HepG2 (cell line): ENCODE data around the gene TBC1D22A. TPM values are rescaled to one million over a fixed set of nuclear protein-coding genes. Genes with fewer than 3 reads are reported as not detected.
A peak's percentile ranks its signal among the peaks of the same experiment; 100 is the strongest.

ENCODE experiments used
- ATAC-seq: fragments of 200-7000 bp; cut with Tn5 transposase; 3 replicates; pipeline ENCODE4 v1.9.1; 2020; ENCODE audit warnings: mild to moderate bottlenecking, moderate library complexity
- BruUV-seq: library from RNA; stranded (reverse); fragments of 400-500 nt; replicated peaks from 2 replicates; lab custom pipeline; 2021; lab: Mats Ljungman, UMichigan
- CTCF ChIA-PET: fragments of 300-600 bp; formaldehyde crosslinking; extraction: SDS; loops from one replicate; lab custom pipeline; 2021; ENCODE audit warnings: low total read pairs, inconsistent platforms, low intra/inter-chr PET ratio; lab: Yijun Ruan, JAX
- POLR2A ChIA-PET: fragments of 350-600 bp; sonication (Branson Sonifier 250); formaldehyde crosslinking; loops from one replicate; lab custom pipeline; 2020; ENCODE audit warnings: antibody characterized with exemption, inconsistent platforms; lab: Yijun Ruan, JAX
- DNase-seq: peaks from one replicate; pipeline ENCODE4 v3.0.0-alpha.2; 2015; ENCODE audit warnings: low spot score
- FAIRE-seq: peaks from 3 replicates; lab custom pipeline; 2011; peaks lifted over from hg19 to GRCh38; lab: Jason Lieb, UNC
- H2AFZ ChIP-seq: one replicate; pipeline ENCODE4 v1.6.1; 2011; ENCODE audit warnings: low read length, inconsistent platforms
- H3K27ac ChIP-seq: fragments of 300-600 bp; 3 replicates; pipeline ENCODE4 v1.8.0; 2011; ENCODE audit warnings: mixed run types, mild to moderate bottlenecking, mixed read lengths, low read length, inconsistent platforms; ENCODE audit not compliant: insufficient read depth; ENCODE audit errors: extremely low read length
- H3K27me3 ChIP-seq, 2 experiments: fragments of 200-600 bp in 1 of 2; 2 replicates in 1 of 2; 3 replicates in 1 of 2; pipeline versions ENCODE4 v1.6.0 to v1.8.0; 2011; ENCODE audit warnings: low read length in 2 of 2, mild to moderate bottlenecking in 2 of 2, moderate library complexity in 2 of 2, inconsistent platforms in 1 of 2; ENCODE audit not compliant: insufficient read depth in 2 of 2, control insufficient read depth in 1 of 2
- H3K36me3 ChIP-seq, 2 experiments: fragments of 200-600 bp in 1 of 2; replicated peaks in 1 of 2; 2 replicates in 1 of 2; 3 replicates in 1 of 2; pipeline versions ENCODE4 v1.5.1 to v1.8.0; 2011; ENCODE audit warnings: low read length in 2 of 2, inconsistent platforms in 1 of 2; ENCODE audit not compliant: insufficient read depth in 2 of 2, control insufficient read depth in 1 of 2
- H3K4me1 ChIP-seq: 2 replicates; pipeline ENCODE4 v1.5.1; 2012; ENCODE audit warnings: low read length, inconsistent platforms; ENCODE audit not compliant: insufficient read depth
- H3K4me2 ChIP-seq: 2 replicates; pipeline ENCODE4 v1.6.0; 2011; ENCODE audit warnings: low read depth, low read length, inconsistent platforms
- H3K4me3 ChIP-seq, 3 experiments: fragments of 200-600 bp in 1 of 3; sonication (generic), shearing (Covaris generic) in 1 of 3; replicated peaks in 1 of 3; 2 replicates each; pipeline ENCODE4 v1.5.1; 2011 to 2016; ENCODE audit warnings: low read length in 3 of 3, inconsistent platforms in 2 of 3, low read depth in 2 of 3, mild to moderate bottlenecking in 2 of 3, control low read depth in 1 of 3, mixed read lengths in 1 of 3; ENCODE audit not compliant: insufficient read depth in 1 of 3
- H3K79me2 ChIP-seq: one replicate; pipeline ENCODE4 v1.6.1; 2011; ENCODE audit warnings: low read length, inconsistent platforms; ENCODE audit not compliant: insufficient read depth
- H3K9ac ChIP-seq: 2 replicates; pipeline ENCODE4 v1.6.0; 2011; ENCODE audit warnings: mild to moderate bottlenecking, low read depth, low read length, inconsistent platforms; ENCODE audit not compliant: insufficient read depth
- H3K9me3 ChIP-seq: 2 replicates; pipeline ENCODE4 v1.5.1; 2012; ENCODE audit warnings: mild to moderate bottlenecking, low read length
- H4K20me1 ChIP-seq: 2 replicates; pipeline ENCODE4 v1.6.0; 2011; ENCODE audit warnings: inconsistent platforms, mild to moderate bottlenecking, low read length, moderate library complexity; ENCODE audit not compliant: insufficient read depth
- BCL6 ChIP-seq: IDR thresholded peaks from 2 replicates; pipeline ENCODE4 v1.6.1; 2016; ENCODE audit warnings: missing genetic modification reagents, missing compliant biosample characterization
- HNF4A ChIP-seq: sonication (generic); formaldehyde crosslinking; IDR thresholded peaks from 2 replicates; pipeline ENCODE4 v1.4.0; 2020; ENCODE audit warnings: missing genetic modification reagents
- NR2F6 ChIP-seq, 2 experiments: IDR thresholded peaks; 2 replicates each; pipeline ENCODE4 v1.6.1; 2016; ENCODE audit warnings: antibody characterized with exemption in 1 of 2, mild to moderate bottlenecking in 1 of 2
- ZNF235 ChIP-seq: sonication (generic); formaldehyde crosslinking; IDR thresholded peaks from 2 replicates; pipeline ENCODE4 v1.8.1; 2023; ENCODE audit warnings: mild to moderate bottlenecking, missing genetic modification reagents, borderline replicate concordance
- ZNF749 ChIP-seq: sonication (generic); formaldehyde crosslinking; IDR thresholded peaks from 2 replicates; pipeline ENCODE4 v1.8.0; 2022; ENCODE audit warnings: mild to moderate bottlenecking, missing genetic modification reagents, moderate library complexity, borderline replicate concordance
- WGBS: methylation state at CpG from one replicate; pipeline ENCODE4 v1.1.6; 2017; ENCODE audit warnings: low lambda C conversion rate; 5-methylcytosine and 5-hydroxymethylcytosine counted together
- in situ Hi-C: cut with HindIII; loops from 2 replicates; pipeline ENCODE4 v1.10.0; 2017; ENCODE audit warnings: low pct_unique_long_range_greater_than_20kb; ENCODE audit not compliant: extremely low pct_ligation_motif_present
- intact Hi-C: fragments of 100-400 bp; cut with micrococcal nuclease; formaldehyde crosslinking; loops from one replicate; pipeline ENCODE4 v1.10.0; 2022; ENCODE audit not compliant: unreplicated experiment
- polyA plus RNA-seq, 8 experiments: library from polyadenylated mRNA; depleted of rRNA in 3 of 8; stranded (reverse) in 7 of 8; unstranded in 1 of 8; fragments of >200 nt; fragmentation: Illumina TruSeq in 4 of 8; extraction: Trizol in 4 of 8; gene quantifications; 2 replicates each; pipeline versions ENCODE4 v1.2.1 to v1.2.3, GENCODE V29; 2011 to 2016; ENCODE audit warnings: low read depth in 4 of 8, missing spikeins in 1 of 8, mixed read lengths in 1 of 8; ENCODE audit not compliant: insufficient read depth in 1 of 8
- total RNA-seq, 5 experiments: library from RNA; depleted of rRNA; stranded (reverse); fragments of >200 nt; fragmentation: Illumina TruSeq; extraction: Trizol; gene quantifications; 2 replicates each; pipeline ENCODE4 v1.2.3, GENCODE V29; 2016; ENCODE audit warnings: low read depth in 1 of 5
- TF ChIP-seq, protein P1 (sequence below): sonication (generic); formaldehyde crosslinking; IDR thresholded peaks from 2 replicates; pipeline ENCODE4 v1.5.1; 2020; ENCODE audit warnings: mild to moderate bottlenecking, missing genetic modification reagents, moderate library complexity
- TF ChIP-seq, protein P2 (sequence below), 2 experiments: sonication (generic) in 1 of 2; formaldehyde crosslinking in 1 of 2; IDR thresholded peaks; 2 replicates each; pipeline versions ENCODE4 v1.4.0 to v1.6.1; 2016 to 2020; ENCODE audit warnings: borderline replicate concordance in 1 of 2, low read depth in 1 of 2, mild to moderate bottlenecking in 1 of 2, missing genetic modification reagents in 1 of 2
- TF ChIP-seq, protein P3 (sequence below): sonication (generic); formaldehyde crosslinking; IDR thresholded peaks from 2 replicates; pipeline ENCODE4 v1.4.0; 2020; ENCODE audit warnings: missing genetic modification reagents, mild to moderate bottlenecking, borderline replicate concordance
- TF ChIP-seq, protein P4 (sequence below): sonication (generic); formaldehyde crosslinking; IDR thresholded peaks from 2 replicates; pipeline ENCODE4 v1.4.0; 2020; ENCODE audit warnings: missing genetic modification reagents, borderline replicate concordance

Gene TBC1D22A
- total and polyA plus RNA-seq, 2 of the 13 experiments (the other 11 are each of a cell fraction or from before 2014, with no cell fraction given): 17.3 to 18.0 TPM

DNA sequence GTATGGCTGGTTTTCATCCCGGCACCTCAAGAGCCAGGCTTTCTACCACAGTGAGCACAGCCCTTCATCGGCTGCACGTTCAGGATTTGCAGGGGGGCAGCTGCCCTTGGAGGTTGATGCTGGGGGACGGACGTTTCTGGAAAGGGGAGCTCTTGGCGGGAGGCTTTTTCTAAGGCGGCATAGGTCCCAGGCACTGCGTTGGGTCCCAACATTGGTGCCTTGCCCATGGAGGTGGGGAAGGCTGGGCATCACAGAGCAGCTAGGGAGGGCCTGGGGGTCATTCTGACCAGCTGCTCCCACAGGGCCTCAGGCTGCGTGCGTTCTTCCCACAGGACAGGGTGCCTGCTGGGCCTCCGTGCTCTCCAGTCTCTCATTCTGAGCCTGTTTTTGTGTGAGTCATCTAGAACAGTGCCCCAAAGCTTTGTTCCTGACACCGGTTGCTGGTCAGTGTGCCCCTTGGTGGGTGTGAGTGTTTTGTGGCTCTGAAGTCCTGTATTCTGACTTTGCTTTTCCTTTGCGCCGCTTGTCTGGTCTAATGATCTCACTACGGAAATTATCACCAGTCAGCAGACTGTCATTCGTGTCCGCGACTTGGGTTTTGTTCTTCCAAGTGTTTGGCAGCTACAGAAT, 275.9 kb downstream of the TBC1D22A start (continued):
- TF ChIP-seq, protein P1, sequence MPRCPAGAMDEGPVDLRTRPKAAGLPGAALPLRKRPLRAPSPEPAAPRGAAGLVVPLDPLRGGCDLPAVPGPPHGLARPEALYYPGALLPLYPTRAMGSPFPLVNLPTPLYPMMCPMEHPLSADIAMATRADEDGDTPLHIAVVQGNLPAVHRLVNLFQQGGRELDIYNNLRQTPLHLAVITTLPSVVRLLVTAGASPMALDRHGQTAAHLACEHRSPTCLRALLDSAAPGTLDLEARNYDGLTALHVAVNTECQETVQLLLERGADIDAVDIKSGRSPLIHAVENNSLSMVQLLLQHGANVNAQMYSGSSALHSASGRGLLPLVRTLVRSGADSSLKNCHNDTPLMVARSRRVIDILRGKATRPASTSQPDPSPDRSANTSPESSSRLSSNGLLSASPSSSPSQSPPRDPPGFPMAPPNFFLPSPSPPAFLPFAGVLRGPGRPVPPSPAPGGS (CRISPR knock-in tag): no peak
- TF ChIP-seq ZNF749: no peak
- TF ChIP-seq, all 625 proteins: peak for 0

DNA sequence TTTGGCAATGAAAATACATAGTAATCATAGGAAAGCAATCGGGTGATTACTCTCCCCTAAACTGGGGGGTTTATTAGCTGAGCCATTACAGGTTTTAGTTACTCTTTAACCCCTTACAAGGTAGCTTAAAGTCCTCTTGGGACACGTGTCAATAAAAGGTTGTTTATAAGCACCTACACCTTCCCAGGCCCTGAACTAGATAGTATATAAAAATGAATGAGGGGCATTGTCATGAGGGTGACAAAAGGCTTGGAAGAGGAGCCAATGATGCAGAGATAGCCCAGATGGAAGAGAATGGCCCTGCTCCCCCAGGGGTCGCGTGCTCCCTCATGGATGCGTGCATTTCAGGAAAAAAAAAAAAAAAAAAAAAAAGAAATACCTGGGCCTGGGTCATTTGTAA, 276.9 kb downstream of the TBC1D22A start:
- Histone ChIP-seq H3K4me3 (no peak overlapping the region), H3K4me1 (peaks cover 20% of the 10 kb centered on the region), H3K9me3 (no peaks in the 10 kb centered on the region), H3K27me3 (no peaks in the 10 kb centered on the region), H3K79me2 (no peaks in the 10 kb centered on the region), H4K20me1 (no peaks in the 10 kb centered on the region; the same call in 1 of the 2 replicates), H2AFZ (no peak overlapping the region), H3K27ac (peak overlapping the region; percentile 44), H3K4me2 (peak overlapping the region; percentile 28), H3K9ac (no peak overlapping the region), H3K36me3 (peaks cover 0 to 2% of the 10 kb centered on the region in 2 experiments; a peak in 3 of 5 replicates)
- peak; percentile 48 for ATAC-seq
- DNase-seq: peak; percentile 59
- BruUV-seq: no TSS peak
- intact Hi-C loops: no loop called here
- FAIRE-seq: no peak
- CTCF ChIA-PET: no interaction called here
- 55% methylated on average over 5 of the region's 5 CpGs for WGBS
- in situ Hi-C loops: no loop called here
- POLR2A ChIA-PET: no interaction called here
- TF ChIP-seq ZNF235 (CRISPR knock-in tag) (no peak), NR2F6 (IDR thresholded peaks at IDR 0.05) (peak; percentile 37; the same call in 1 of the 2 replicates), NR2F6 (CRISPR knock-in tag; IDR thresholded peaks at IDR 0.05) (no peak), HNF4A (peak; percentile 38), BCL6 (CRISPR knock-in tag) (peak; percentile 15; the same call in 1 of the 2 replicates)
- TF ChIP-seq, protein P2, sequence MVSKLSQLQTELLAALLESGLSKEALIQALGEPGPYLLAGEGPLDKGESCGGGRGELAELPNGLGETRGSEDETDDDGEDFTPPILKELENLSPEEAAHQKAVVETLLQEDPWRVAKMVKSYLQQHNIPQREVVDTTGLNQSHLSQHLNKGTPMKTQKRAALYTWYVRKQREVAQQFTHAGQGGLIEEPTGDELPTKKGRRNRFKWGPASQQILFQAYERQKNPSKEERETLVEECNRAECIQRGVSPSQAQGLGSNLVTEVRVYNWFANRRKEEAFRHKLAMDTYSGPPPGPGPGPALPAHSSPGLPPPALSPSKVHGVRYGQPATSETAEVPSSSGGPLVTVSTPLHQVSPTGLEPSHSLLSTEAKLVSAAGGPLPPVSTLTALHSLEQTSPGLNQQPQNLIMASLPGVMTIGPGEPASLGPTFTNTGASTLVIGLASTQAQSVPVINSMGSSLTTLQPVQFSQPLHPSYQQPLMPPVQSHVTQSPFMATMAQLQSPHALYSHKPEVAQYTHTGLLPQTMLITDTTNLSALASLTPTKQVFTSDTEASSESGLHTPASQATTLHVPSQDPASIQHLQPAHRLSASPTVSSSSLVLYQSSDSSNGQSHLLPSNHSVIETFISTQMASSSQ (IDR thresholded peaks at IDR 0.05; ENCODE audit: low read depth): peak; percentile 65
- TF ChIP-seq, protein P2 (CRISPR knock-in tag; IDR thresholded peaks at IDR 0.05; ENCODE audit: borderline replicate concordance): no peak
- TF ChIP-seq, protein P3, sequence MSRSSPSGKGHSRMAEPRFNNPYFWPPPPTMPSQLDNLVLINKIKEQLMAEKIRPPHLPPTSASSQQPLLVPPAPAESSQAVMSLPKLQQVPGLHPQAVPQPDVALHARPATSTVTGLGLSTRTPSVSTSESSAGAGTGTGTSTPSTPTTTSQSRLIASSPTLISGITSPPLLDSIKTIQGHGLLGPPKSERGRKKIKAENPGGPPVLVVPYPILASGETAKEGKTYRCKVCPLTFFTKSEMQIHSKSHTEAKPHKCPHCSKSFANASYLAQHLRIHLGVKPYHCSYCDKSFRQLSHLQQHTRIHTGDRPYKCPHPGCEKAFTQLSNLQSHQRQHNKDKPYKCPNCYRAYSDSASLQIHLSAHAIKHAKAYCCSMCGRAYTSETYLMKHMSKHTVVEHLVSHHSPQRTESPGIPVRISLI: peak; percentile 40; the same call in 1 of the 2 replicates
- TF ChIP-seq, protein P4, sequence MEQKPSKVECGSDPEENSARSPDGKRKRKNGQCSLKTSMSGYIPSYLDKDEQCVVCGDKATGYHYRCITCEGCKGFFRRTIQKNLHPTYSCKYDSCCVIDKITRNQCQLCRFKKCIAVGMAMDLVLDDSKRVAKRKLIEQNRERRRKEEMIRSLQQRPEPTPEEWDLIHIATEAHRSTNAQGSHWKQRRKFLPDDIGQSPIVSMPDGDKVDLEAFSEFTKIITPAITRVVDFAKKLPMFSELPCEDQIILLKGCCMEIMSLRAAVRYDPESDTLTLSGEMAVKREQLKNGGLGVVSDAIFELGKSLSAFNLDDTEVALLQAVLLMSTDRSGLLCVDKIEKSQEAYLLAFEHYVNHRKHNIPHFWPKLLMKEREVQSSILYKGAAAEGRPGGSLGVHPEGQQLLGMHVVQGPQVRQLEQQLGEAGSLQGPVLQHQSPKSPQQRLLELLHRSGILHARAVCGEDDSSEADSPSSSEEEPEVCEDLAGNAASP (CRISPR knock-in tag): no peak
